ENCODE data around the gene DBT. TPM values are rescaled to one million over a fixed set of nuclear protein-coding genes. Genes with fewer than 3 reads are reported as not detected.

The DBT gene
- total RNA-seq, 1 donor from 2014 or later, result 7.4 TPM

DNA sequence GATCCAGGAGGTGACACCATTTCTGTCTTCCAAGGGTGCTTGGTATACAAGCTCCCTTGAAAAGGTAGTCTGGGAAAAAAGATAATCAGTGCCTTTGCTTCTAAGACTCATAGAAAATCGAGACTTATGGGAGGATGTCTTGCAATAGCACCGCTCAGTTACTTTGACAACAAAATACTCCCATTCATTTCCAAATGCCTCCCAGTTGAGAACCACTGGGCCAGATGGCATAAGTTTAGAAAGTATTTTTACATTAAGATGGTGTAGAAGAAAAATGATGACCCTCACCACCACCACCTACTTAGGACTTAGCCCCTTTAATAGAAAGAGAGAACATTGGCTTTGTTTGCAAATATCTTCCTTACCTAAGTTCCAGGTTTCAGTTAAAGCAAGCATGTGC lies 112.0 kb downstream of the DBT start:
- no peak for DNase-seq (ENCODE audit: low read depth)
- Histone ChIP-seq H3K27me3 (ENCODE audit: control insufficient read depth, insufficient read depth, low read length) (no peaks in the 10 kb centered on the region), H3K36me3 (ENCODE audit: control insufficient read depth, insufficient read depth, low read length) (peaks cover 1% of the 10 kb centered on the region), H3K4me3 (ENCODE audit: low read depth, low read length) (no peak overlapping the region)
- TF ChIP-seq, protein P1, sequence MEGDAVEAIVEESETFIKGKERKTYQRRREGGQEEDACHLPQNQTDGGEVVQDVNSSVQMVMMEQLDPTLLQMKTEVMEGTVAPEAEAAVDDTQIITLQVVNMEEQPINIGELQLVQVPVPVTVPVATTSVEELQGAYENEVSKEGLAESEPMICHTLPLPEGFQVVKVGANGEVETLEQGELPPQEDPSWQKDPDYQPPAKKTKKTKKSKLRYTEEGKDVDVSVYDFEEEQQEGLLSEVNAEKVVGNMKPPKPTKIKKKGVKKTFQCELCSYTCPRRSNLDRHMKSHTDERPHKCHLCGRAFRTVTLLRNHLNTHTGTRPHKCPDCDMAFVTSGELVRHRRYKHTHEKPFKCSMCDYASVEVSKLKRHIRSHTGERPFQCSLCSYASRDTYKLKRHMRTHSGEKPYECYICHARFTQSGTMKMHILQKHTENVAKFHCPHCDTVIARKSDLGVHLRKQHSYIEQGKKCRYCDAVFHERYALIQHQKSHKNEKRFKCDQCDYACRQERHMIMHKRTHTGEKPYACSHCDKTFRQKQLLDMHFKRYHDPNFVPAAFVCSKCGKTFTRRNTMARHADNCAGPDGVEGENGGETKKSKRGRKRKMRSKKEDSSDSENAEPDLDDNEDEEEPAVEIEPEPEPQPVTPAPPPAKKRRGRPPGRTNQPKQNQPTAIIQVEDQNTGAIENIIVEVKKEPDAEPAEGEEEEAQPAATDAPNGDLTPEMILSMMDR (IDR thresholded peaks at IDR 0.05; ENCODE audit: insufficient read depth, low read length, poor library complexity, severe bottlenecking), result no peak

Other genes starting within 250 kb of the DBT start
- 3.6 and 5.3 TPM in 2 replicates for gene SASS6, start 116.9 kb downstream of the DBT start, total RNA-seq
- 17.3 and 19.9 TPM in 2 replicates for gene TRMT13, start 116.7 kb downstream of the DBT start, total RNA-seq
- 0.08 and 0.41 TPM in 2 replicates for gene LRRC39, start 71.6 kb downstream of the DBT start, total RNA-seq
- gene RTCA, start 16.4 kb upstream of the DBT start, total RNA-seq, result 32.6 and 42.3 TPM in 2 replicates
- 5.4 and 8.7 TPM in 2 replicates for gene CDC14A, start 102.7 kb upstream of the DBT start, total RNA-seq